GM19025 (cell line): Measurements from ENCODE around the gene FEM1C.
A peak's percentile ranks its signal among the peaks of the same experiment; 100 is the strongest.

Experiments
- ATAC-seq: cut with Tn5 transposase; IDR thresholded peaks from one replicate; pipeline ENCODE4 v1.9.1; 2021; ENCODE audit warnings: mild to moderate bottlenecking, low read depth, moderate library complexity; ENCODE audit not compliant: unreplicated experiment

Gene FEM1C, protein sequence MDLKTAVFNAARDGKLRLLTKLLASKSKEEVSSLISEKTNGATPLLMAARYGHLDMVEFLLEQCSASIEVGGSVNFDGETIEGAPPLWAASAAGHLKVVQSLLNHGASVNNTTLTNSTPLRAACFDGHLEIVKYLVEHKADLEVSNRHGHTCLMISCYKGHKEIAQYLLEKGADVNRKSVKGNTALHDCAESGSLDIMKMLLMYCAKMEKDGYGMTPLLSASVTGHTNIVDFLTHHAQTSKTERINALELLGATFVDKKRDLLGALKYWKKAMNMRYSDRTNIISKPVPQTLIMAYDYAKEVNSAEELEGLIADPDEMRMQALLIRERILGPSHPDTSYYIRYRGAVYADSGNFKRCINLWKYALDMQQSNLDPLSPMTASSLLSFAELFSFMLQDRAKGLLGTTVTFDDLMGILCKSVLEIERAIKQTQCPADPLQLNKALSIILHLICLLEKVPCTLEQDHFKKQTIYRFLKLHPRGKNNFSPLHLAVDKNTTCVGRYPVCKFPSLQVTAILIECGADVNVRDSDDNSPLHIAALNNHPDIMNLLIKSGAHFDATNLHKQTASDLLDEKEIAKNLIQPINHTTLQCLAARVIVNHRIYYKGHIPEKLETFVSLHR

DNA sequence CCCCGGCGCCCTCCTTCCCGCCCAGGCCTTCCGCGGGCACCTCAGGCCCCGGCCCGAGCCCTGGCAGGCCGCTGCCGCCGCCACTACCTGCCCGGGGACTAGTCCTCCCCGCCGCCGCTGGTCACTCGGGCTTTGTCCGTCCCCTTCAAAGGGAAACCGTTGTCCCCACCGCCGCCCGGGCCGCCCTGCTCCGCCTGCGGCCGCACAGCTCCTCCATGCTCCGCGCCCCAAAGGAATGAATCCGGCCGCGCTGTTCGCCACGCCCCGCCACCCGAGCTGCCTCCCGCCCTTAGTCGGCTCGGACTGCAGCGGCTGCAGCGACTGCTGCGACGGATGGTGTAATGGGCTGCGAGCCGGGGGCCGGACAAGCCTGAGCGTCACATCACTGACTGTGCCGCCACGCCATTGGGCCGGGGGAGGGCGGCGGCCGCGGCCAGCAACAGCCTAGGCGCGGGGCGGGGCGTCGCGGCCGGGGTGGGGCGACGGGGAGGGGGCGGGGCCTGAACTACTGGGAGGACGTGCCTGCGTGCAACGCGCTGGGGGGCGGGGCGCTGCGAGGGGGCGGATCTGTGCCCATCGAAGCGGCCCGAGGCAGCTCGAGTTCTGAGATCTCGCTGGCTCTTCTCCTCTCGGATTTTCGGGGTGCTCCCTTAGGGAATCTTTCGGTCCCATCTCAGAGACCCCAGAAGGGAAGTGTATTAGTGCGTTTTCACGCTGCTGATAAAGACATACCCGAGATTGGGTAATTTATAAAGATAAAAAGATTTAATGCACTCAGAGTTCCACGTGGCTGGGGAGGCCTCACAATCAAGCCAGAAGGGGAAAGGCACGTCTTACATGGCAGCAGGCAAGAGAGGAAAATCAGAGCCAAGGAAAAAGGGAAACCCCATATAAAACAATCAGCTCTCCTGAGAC, at the start of gene FEM1C:
TSS of gene FEM1C (minus strand) at position 340 of the 915 bp plus-strand sequence. CDS start 1,282 bp downstream, outside the sequence.
- ATAC-seq, result peak; percentile 97

DNA sequence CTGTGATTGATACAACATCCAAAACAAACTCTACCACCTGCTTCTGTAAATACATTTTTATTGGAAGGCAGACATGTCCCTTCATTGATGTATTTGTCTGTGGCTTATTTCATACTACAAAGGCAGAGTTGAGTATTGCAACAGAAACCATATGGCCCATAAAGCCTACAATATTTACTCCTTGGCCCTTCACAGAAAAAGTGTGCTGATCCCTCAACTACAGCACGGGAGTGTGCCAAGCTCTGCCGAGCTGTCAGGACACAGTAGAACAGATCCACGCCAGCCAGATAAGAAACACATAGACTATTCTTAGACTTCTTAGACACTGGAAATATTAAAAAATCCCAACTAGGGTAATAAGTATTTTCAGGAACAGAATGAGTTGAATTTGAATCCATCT, 44.5 kb upstream of the FEM1C start:
- no peak for ATAC-seq

DNA sequence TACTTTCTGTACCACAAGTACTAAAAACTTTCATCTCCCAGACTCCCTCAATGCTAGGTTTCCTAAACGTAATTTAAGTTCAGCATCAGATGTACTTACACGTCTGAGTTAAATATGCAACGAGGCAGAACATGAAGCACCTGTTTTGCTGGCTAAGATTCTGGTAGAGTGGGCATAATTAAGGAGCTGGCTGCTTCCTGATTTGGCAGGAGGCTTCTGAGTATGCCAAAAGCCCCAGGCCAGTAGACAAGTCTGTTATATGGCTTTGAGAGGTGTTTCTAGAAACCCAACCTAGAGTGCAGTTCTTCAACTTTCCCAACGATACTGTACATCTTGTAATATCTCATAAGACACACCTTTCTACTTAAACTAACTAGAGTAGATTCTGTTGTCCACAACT, 44.1 kb upstream of the FEM1C start:
- ATAC-seq, result no peak

DNA sequence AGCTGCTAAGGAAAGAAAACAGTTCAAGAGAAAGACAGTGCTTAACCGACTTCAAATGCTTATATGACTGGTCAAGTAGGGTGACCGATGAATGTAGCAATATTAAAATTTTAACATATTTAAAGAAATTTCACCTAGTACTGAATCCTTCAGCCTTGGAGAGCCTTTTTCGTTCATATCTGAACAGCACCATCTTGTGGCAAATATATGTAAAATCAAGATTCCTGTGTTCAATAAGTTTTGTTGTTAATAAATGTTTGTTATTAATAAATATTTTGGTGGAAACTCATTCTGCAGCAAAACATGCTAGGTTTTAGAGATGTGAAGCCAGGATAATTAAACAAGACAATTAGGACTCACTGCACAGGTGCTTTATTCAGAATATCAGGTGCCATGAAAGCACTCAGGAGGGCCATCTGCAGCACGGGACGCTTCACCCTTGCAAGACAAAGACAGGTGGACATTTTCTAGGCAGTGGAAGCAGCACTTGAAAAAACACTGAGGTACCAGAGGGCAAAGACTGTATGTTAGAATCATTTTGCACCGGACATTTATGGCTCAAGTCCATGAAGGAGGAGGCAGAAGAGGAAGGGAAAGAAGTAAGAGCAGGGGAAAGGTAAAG, 42.1 kb upstream of the FEM1C start:
- ATAC-seq, result no peak

DNA sequence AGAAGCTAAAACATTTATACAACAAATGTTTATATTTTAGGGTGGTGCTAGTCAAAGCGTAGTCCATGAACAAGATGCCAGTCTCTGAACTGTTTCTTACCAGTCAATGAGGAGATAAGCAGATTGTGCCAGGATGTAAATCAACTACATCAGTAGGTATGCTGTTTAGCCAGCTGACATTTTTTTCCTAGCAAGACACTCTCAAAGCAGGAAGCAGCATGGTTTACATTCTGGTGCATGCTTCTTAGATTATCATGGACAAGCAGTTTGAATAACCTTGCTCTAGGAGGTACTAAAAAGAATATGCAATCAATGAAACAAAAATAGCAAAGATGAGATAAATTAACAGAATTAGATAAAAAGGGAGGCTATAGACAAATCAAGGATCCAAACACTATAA, 40.7 kb upstream of the FEM1C start:
- ATAC-seq, result no peak

DNA sequence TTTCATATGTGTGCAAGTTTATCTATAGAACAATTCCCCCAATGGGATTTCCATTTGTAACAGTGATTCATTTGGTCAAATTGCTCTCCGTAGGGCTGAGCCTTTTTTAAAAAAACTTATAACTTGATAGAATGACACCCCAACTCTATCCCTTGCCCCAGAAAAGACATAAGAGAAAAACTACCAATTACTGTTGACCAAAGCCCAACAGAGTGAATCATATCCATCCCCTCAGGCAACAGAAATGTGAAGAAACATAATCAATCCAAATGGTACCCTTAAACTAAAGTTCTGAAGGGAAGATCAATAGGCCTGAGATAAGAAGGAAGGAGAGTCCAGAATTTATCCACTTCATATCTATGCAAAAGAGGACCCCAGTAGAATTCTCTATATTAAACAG, 39.9 kb upstream of the FEM1C start:
- no peak for ATAC-seq

DNA sequence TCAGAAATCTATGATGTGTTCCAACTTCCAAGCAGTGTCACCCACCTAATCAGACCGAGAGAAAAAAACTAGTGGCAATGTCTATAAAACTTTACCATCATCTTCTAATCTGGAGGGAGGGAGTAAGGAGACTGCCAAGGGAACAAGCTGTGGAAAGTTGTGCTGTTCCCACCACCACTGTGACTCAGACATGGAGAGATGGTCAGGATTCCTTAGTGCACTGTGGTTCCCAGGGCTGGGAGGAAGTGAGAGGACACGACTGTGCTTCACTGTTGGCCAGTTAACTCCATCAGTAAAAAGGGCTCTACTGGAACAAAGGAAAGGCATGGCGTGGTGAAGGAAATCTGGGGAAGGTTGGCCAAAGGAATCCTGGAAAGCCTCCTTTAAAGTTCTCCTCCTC, 38.9 kb upstream of the FEM1C start:
- no peak for ATAC-seq

DNA sequence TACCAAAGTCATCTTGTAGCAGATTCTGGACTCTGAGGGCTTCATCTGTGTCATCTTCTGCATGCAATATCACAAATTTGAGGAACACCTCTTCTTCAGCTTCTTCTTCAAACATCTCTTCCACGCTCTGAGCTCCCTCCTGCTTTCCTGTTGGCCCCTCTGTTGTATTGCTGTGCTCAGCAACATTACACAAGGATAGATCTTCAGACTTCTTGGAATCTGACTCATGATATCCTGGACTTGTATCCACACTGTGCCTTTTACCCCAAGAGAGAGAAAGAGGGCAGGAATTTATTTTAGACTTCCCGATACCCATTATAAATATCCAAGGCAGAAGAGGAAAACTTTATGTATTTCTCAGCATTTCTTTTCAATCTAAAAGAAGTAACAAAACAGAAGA, 36.4 kb upstream of the FEM1C start:
- ATAC-seq, result no peak

DNA sequence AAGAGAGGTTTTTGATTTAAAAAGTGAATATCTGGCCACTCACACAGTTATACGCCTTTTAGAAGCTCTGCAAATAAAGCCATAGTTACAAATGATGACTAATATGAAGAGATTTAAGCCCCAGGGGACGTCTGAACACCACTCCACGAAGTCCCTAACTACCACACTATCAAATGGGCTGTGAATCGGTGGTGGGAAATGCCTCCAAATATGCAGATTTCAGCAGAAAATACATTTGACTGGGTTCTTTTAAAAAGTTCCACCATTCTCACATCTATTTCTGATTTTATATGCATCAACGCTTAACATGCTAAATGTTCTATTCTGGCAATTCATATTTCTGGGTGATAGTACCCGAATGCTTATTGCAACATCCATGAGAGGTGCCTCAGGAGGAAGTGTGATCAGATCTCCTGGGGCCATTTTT, 35.2 kb upstream of the FEM1C start:
- peak; percentile 63 for ATAC-seq

DNA sequence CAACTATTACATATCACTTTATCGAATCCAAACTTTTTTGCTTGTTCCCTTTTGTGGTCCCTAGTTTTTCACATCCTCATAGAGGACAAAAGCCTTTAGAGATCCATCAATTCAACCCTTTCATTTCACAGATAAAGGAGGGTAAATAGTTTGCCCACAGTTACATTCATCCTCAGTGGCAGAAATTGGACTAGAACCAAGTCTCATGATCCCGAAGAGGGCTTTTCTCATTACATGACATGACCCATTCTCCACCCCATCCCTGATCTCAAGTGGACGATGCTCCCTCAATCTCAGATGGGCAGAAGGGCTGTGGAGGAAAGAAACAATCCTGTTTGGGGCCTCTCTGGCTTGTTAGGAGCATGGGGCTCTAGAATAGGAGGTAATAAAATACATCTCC, 34.6 kb upstream of the FEM1C start:
- no peak for ATAC-seq

DNA sequence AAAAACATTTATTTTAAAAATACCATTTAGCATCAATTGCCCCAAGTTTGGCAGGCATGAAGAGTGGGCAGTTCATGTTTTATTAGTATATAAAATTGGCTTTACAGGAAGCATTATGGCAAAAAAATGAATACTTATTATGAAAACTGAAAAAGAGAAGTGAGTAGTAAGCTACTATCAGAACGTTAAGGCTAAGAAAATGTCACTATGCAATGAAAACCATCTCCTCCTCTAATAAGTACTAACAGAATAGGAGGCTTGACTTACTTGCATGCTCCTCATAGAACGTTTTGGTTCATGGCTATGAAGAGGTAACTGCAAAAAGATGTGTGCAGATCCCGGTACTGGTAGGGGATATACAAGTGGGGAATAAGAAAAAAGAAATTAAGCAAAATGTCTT, 34.1 kb upstream of the FEM1C start:
- no peak for ATAC-seq

DNA sequence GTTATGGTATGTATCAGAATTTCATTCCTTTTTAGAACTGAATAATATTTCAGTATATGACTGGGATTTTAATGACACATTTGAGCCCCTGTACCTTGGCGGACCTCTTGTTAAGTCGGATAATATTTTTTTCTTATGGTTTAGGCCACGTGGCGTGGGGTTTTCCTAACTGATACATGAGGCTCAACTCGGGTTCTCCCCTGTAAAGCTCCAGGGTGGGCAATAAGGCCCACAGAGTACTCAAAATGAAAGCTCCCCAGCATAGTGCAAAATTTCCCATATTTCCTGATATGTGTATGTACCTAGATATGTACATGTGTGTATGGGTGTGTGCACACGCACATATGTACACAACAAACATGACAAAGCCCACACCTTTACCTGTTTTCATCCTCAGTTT, 33.2 kb upstream of the FEM1C start:
- ATAC-seq, result peak; percentile 31

DNA sequence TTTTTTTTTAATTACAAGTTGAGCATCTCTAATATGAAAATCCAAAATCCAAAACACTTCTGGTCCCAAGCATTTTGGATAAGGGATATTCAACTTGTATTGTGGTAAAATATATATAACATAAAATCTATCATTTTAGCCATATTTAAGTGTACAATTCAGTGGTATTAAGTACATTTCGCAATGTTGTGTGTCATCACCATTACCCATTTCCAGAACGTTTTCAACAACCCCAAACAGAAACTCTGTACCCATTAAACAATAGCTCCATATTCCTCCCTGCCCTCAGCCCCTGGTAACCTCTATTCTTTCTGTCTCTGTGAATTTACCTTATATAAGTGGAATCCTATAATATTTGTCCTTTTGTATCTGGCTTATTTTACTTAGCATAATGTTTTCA, 32.8 kb upstream of the FEM1C start:
- no peak for ATAC-seq

DNA sequence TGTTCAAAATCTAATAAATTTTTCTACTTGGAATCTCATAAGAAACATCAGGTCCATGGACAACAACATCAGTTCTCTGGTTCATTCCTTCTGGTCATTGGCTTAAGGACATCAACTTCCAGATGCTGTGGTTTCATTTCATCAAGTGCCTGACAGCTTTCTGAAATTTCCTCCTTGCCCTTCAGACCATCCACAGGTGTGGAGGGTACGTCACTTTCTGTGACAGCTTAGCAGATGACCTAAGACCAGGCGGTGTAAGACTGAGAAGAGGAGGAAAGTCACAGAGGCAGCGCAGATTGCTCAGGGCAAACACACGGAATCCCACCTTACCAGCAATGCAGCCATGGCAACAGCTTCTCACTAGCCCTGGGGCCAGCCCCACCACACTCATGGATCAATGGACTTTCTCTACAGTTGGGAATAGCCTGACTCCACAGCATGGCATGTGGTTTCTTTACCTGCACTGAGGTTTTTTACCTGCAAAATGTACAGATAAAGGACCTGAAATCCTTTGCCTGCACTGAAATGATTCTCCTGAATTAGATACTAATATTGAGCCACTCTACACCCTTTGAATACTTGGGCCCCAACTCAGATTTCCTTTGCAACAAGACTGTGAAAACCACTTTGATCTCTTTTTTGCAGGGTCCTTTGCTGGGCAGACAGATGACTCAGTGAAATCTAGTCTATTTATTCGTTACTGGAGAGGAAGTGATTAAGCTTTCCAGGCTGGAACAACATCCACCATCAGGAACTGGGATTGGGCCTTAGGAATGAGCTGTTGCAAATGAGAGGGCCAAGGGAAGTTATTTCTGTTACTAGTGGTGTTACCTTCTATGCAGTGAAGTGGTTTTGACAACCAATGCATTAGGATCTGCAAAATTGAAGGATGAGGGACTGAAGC, 30.8 kb upstream of the FEM1C start:
- no peak for ATAC-seq

DNA sequence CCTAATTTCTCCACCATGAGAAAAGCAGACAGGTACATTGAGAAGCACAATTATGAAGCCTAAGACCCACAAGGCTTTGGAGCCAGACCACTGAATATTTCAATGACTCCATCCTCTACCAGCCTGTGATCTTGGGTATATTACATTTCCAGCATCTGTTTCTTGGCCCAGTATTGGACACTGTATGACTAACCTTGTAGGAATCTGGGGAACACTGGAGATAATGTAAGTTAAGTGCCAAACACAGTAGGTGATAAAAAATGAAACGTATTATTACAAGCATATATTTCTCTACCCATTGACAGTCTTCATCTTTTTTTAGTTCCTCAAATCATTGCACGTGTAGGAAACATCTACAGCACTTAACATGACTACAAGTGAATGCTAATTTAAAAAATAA, 28.6 kb upstream of the FEM1C start:
- ATAC-seq, result no peak

DNA sequence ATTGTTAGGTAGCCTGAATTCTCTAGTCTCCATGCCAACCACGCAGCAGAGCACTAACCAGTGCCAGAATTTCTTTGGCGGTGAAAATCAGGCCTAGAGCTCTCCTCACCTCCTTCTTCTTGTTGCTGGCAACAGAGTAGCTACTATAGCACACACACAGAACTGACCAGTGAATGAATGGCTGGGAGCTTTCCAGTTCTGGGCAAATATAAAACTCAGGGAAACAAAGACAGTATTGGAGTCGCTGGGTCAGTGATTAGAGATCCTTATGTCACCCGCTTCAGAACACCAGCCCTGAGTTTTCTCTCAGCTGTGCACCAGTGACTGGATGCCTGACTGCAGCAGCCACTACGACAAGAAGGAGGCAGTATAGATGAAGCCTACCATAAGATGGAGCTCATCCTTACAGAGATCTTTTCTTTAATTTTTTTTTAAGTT, 26.9 kb upstream of the FEM1C start:
- ATAC-seq, result no peak

DNA sequence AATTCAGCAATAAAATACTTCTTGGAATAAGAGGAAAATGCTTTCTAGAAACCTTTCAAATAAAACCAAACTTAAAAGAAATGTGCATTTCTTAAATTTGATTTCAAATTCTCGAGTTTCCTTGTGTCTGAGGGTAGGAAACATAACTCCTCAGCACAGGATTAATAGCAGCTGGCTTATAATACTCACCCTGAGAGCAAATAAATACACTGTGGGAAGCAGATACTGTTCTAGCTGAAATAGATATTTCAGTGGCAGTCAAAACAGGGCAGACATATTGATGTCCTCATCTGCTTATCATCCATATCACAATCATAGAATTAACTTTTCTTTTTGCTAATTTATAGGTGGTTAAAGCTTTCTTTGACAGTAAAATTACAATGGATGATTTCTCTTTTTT, 24.1 kb upstream of the FEM1C start:
- ATAC-seq, result no peak

DNA sequence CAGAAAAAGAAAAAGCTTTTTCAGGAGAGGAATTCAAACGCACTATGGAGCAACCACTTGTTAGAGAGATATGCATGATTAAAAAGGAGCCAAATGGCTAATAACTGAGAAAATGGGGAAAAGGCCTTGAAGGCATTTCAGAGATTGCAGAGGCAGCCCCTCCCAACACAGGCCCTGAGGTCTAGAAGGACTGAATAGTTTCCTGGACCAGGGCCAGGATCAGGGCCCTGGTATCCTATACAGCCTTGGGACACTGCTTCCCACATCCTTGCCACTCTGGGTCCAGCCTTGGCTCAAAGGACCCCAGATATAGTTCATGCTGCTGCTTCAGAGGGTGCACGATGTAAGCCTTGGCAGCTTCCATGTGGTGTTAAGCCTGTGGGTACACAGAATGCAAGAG, 20.7 kb upstream of the FEM1C start:
- ATAC-seq, result no peak

DNA sequence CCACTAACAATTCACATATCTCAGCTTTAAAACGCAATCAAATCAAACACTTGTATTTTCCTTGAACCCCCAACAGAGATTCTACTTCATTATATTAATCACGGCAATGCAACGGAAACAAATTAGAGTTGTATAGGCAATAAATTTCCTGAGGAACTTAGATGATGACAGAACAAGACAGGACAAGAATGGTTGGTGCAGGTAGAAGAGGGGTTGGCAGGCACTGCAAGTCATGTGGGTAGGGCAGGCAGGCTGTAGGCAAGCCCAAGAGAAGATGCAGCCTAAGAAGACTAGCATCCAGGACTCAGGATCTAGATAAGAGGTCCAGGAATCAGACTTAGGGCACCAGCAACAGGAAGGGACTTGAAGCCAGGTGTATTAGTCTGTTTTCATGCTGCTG, 16.6 kb upstream of the FEM1C start:
- no peak for ATAC-seq

DNA sequence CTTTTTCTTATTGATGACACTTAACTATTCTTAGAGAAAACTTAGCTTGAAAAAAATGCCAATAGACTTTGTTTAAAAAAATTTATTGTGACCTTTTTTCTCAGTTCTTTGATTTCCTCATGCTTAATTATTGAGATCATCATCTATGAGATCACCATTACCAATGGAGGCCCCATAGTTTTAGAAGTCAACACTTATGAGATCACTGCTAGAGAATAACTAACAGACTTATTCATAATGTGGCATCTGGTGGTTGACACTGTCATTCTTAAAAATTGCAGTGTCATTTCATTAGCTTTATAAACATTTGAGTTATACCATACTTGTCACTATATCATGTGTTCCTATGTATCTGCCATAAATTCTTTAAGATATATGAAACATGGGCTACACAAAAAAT, 14.9 kb upstream of the FEM1C start:
- no peak for ATAC-seq
